IPS-15b (cell line): Measurements from ENCODE around the gene RBP3.

ENCODE experiments used
- H3K27me3 ChIP-seq: one replicate; pipeline ENCODE4 v1.6.1; 2013; ENCODE audit warnings: low read length; ENCODE audit not compliant: control insufficient read depth, insufficient read depth
- H3K36me3 ChIP-seq: one replicate; pipeline ENCODE4 v1.6.1; 2013; ENCODE audit warnings: low read length; ENCODE audit not compliant: control insufficient read depth, insufficient read depth
- H3K4me1 ChIP-seq: one replicate; pipeline ENCODE4 v1.6.1; 2013; ENCODE audit warnings: mild to moderate bottlenecking, low read length; ENCODE audit not compliant: control insufficient read depth, insufficient read depth
- H3K4me3 ChIP-seq: one replicate; pipeline ENCODE4 v1.5.1; 2013; ENCODE audit warnings: low read depth, low read length
- H3K9ac ChIP-seq: one replicate; pipeline ENCODE4 v1.6.1; 2013; ENCODE audit warnings: low read depth, mild to moderate bottlenecking, low read length
- H3K9me3 ChIP-seq: one replicate; pipeline ENCODE4 v1.6.1; 2013; ENCODE audit warnings: mild to moderate bottlenecking, low read length; ENCODE audit not compliant: control insufficient read depth, insufficient read depth

The RBP3 gene

GRCh38 chr10:47320812-47321211 lies 27.4 kb upstream of the RBP3 start:
- Histone ChIP-seq H3K27me3 (no peaks in the 10 kb centered on the region), H3K36me3 (no peaks in the 10 kb centered on the region), H3K4me1 (no peaks in the 10 kb centered on the region), H3K9ac (no peak overlapping the region), H3K9me3 (no peaks in the 10 kb centered on the region), H3K4me3 (no peak overlapping the region)

DNA sequence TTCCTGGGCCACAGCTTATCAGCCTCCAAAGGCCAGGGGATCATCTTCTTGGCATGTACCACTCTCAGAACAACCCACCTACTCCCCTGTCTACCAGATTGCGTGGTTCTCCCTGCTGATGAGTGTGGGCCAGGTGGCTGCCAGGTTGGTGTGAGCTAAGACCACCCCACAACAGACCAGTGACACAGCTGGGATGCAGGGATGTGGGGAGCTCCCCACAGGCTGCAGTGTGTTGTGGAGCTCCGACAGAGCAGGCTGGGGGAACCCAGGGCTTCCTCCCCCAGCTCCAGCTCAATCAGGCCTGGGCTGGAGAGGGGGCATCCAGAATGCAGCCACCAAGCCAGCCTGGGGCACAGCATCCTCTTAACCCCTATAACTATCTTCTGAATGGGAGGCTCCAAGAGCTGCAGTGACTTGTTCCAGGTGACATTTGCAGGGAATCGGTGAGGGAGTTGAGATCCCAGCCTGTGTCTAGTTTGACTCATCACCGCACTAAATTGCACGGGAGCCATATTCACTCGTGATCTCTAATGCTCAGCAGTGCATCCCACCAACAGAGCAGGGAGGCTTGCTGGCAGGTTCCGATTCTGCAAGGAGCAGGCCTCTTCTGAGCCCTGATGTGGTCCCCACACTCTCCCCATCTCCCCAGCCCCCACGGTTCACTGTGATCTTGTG lies 26.5 kb upstream of the RBP3 start:
- H3K9ac ChIP-seq, result no peak overlapping the region
- H3K4me3 ChIP-seq, result no peak overlapping the region
- no peaks in the 10 kb centered on the region for H3K9me3 ChIP-seq
- H3K27me3 ChIP-seq, result no peaks in the 10 kb centered on the region
- H3K4me1 ChIP-seq, result no peaks in the 10 kb centered on the region
- no peaks in the 10 kb centered on the region for H3K36me3 ChIP-seq

GRCh38 chr10:47322300-47323061 lies 25.7 kb upstream of the RBP3 start, which contains the start of gene GDF2:
Gene GDF2, plus strand, starts transcription at chr10:47322454. Its CDS starts 215 bp downstream, at chr10:47322669.
- Histone ChIP-seq H3K36me3 (no peaks in the 10 kb centered on the region), H3K27me3 (no peaks in the 10 kb centered on the region), H3K9me3 (no peaks in the 10 kb centered on the region), H3K4me3 (no peak within 1 kb of the TSS), H3K4me1 (no peaks in the 10 kb centered on the region), H3K9ac (no peak within 1 kb of the TSS)

- H3K27me3 ChIP-seq, result no peaks in the 10 kb centered on the region
- H3K9me3 ChIP-seq, result no peaks in the 10 kb centered on the region
- H3K4me1 ChIP-seq, result no peaks in the 10 kb centered on the region
- no peaks in the 10 kb centered on the region for H3K36me3 ChIP-seq
- no peak overlapping the region for H3K4me3 ChIP-seq
- H3K9ac ChIP-seq, result no peak overlapping the region
These were observed 25.1 kb upstream of the RBP3 start for GRCh38 chr10:47323087-47323486.

GRCh38 chr10:47323636-47324296 lies 24.4 kb upstream of the RBP3 start:
- no peaks in the 10 kb centered on the region for H3K9me3 ChIP-seq
- H3K4me3 ChIP-seq, result no peak overlapping the region
- no peak overlapping the region for H3K9ac ChIP-seq
- H3K27me3 ChIP-seq, result no peaks in the 10 kb centered on the region
- H3K36me3 ChIP-seq, result no peaks in the 10 kb centered on the region
- H3K4me1 ChIP-seq, result no peaks in the 10 kb centered on the region

DNA sequence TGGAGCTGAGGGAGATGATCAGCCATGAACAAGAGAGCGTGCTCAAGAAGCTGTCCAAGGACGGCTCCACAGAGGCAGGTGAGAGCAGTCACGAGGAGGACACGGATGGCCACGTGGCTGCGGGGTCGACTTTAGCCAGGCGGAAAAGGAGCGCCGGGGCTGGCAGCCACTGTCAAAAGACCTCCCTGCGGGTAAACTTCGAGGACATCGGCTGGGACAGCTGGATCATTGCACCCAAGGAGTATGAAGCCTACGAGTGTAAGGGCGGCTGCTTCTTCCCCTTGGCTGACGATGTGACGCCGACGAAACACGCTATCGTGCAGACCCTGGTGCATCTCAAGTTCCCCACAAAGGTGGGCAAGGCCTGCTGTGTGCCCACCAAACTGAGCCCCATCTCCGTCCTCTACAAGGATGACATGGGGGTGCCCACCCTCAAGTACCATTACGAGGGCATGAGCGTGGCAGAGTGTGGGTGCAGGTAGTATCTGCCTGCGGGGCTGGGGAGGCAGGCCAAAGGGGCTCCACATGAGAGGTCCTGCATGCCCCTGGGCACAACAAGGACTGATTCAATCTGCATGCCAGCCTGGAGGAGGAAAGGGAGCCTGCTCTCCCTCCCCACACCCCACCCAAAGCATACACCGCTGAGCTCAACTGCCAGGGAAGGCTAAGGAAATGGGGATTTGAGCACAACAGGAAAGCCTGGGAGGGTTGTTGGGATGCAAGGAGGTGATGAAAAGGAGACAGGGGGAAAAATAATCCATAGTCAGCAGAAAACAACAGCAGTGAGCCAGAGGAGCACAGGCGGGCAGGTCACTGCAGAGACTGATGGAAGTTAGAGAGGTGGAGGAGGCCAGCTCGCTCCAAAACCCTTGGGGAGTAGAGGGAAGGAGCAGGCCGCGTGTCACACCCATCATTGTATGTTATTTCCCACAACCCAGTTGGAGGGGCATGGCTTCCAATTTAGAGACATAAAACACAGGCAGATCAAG lies 22.6 kb upstream of the RBP3 start:
- Histone ChIP-seq H3K9me3 (no peaks in the 10 kb centered on the region), H3K27me3 (no peaks in the 10 kb centered on the region), H3K36me3 (no peaks in the 10 kb centered on the region), H3K9ac (no peak overlapping the region), H3K4me3 (no peak overlapping the region), H3K4me1 (no peaks in the 10 kb centered on the region)

- Histone ChIP-seq H3K4me3 (no peak overlapping the region), H3K9me3 (no peaks in the 10 kb centered on the region), H3K4me1 (no peaks in the 10 kb centered on the region), H3K9ac (no peak overlapping the region), H3K36me3 (no peaks in the 10 kb centered on the region), H3K27me3 (no peaks in the 10 kb centered on the region)
These were observed 21.7 kb upstream of the RBP3 start for GRCh38 chr10:47326306-47326926.

- Histone ChIP-seq H3K4me3 (no peak overlapping the region), H3K27me3 (no peaks in the 10 kb centered on the region), H3K36me3 (no peaks in the 10 kb centered on the region), H3K4me1 (no peaks in the 10 kb centered on the region), H3K9ac (no peak overlapping the region), H3K9me3 (no peaks in the 10 kb centered on the region)
These were observed 21.2 kb upstream of the RBP3 start for GRCh38 chr10:47326927-47327330.

- H3K27me3 ChIP-seq, result no peaks in the 10 kb centered on the region
- no peak overlapping the region for H3K4me3 ChIP-seq
- H3K9ac ChIP-seq, result no peak overlapping the region
- H3K36me3 ChIP-seq, result no peaks in the 10 kb centered on the region
- H3K9me3 ChIP-seq, result no peaks in the 10 kb centered on the region
- no peaks in the 10 kb centered on the region for H3K4me1 ChIP-seq
These were observed 18.3 kb upstream of the RBP3 start for GRCh38 chr10:47329855-47330254.

- Histone ChIP-seq H3K36me3 (no peaks in the 10 kb centered on the region), H3K4me1 (no peaks in the 10 kb centered on the region), H3K9me3 (no peaks in the 10 kb centered on the region), H3K9ac (no peak overlapping the region), H3K27me3 (no peaks in the 10 kb centered on the region), H3K4me3 (no peak overlapping the region)
These were observed 17.8 kb upstream of the RBP3 start for GRCh38 chr10:47330366-47330765.

GRCh38 chr10:47330804-47331203 lies 17.4 kb upstream of the RBP3 start:
- Histone ChIP-seq H3K4me3 (no peak overlapping the region), H3K9ac (no peak overlapping the region), H3K27me3 (no peaks in the 10 kb centered on the region), H3K4me1 (no peaks in the 10 kb centered on the region), H3K9me3 (no peaks in the 10 kb centered on the region), H3K36me3 (no peaks in the 10 kb centered on the region)
